AG04450 (cell line): Measurements from ENCODE around the gene KIF4B. TPM values are rescaled to one million over a fixed set of nuclear protein-coding genes. Genes with fewer than 3 reads are reported as not detected.

Source experiments
- CTCF ChIA-PET: fragments of 300-600, 350-600 bp; formaldehyde crosslinking; extraction: SDS; loops from one replicate; lab custom pipeline; 2022; ENCODE audit warnings: antibody characterized with exemption, inconsistent platforms; lab: Charles Lee
- POLR2A ChIA-PET: fragments of 350-600 bp; formaldehyde crosslinking; extraction: SDS; loops from one replicate; lab custom pipeline; 2021; ENCODE audit warnings: antibody characterized with exemption, inconsistent platforms; lab: Yijun Ruan, JAX
- DNase-seq: peaks from one replicate; pipeline ENCODE4 v3.0.0-alpha.2; 2011; ENCODE audit warnings: low read depth, low spot score
- H3K27ac ChIP-seq: one replicate; pipeline ENCODE4 v1.5.1; 2012; ENCODE audit warnings: low read depth, low read length, control low read depth
- H3K27me3 ChIP-seq: one replicate; pipeline ENCODE4 v1.6.0; 2012; ENCODE audit warnings: low read length; ENCODE audit not compliant: control insufficient read depth, insufficient read depth
- H3K4me3 ChIP-seq: 2 replicates; pipeline ENCODE4 v1.5.1; 2011; ENCODE audit warnings: mild to moderate bottlenecking, low read depth, low read length, control low read depth
- H3K9me3 ChIP-seq: 2 replicates; pipeline ENCODE4 v1.5.1; 2012; ENCODE audit warnings: low read length; ENCODE audit not compliant: control insufficient read depth, insufficient read depth
- CTCF ChIP-seq: IDR thresholded peaks from 2 replicates; pipeline ENCODE4 v1.5.1; 2011; ENCODE audit warnings: low read depth, low read length, control low read depth, inconsistent platforms
- polyA plus RNA-seq: library from polyadenylated mRNA; depleted of rRNA; stranded (reverse); fragments of >200 nt; gene quantifications from 2 replicates; pipeline ENCODE4 v1.2.3, GENCODE V29; 2011

Gene KIF4B
- polyA plus RNA-seq, 1 experiment: 0.02 TPM

- POLR2A ChIA-PET: no interaction called here
- no peak for TF ChIP-seq CTCF
These were observed 4.1 kb downstream of the KIF4B start for GRCh38 chr5:155017610-155018009.

GRCh38 chr5:155019601-155020226 lies 6.2 kb downstream of the KIF4B start:
- Histone ChIP-seq H3K9me3 (no peaks in the 10 kb centered on the region; the same call in 1 of the 2 replicates), H3K27me3 (no peaks in the 10 kb centered on the region), H3K4me3 (no peak overlapping the region), H3K27ac (no peak overlapping the region)
- DNase-seq: no peak
- POLR2A ChIA-PET: no interaction called here
- CTCF ChIA-PET: no interaction called here
- no peak for TF ChIP-seq CTCF

More at GRCh38 chr5:155017610-155018009, 4.1 kb downstream of the KIF4B start:
- Histone ChIP-seq H3K4me3 (no peak overlapping the region), H3K27ac (no peak overlapping the region), H3K9me3 (no peaks in the 10 kb centered on the region; the same call in 1 of the 2 replicates), H3K27me3 (no peaks in the 10 kb centered on the region)
- no peak for DNase-seq
- CTCF ChIA-PET: no interaction called here

GRCh38 chr5:155021842-155022241 lies 8.3 kb downstream of the KIF4B start:
- TF ChIP-seq CTCF: no peak
- H3K27ac ChIP-seq: no peak overlapping the region
- H3K9me3 ChIP-seq: no peaks in the 10 kb centered on the region; the same call in 1 of the 2 replicates
- DNase-seq: no peak
- POLR2A ChIA-PET: no interaction called here
- CTCF ChIA-PET: no interaction called here
- no peaks in the 10 kb centered on the region for H3K27me3 ChIP-seq
- H3K4me3 ChIP-seq: no peak overlapping the region

GRCh38 chr5:155023320-155023719 lies 9.8 kb downstream of the KIF4B start:
- H3K27ac ChIP-seq: no peak overlapping the region
- no peaks in the 10 kb centered on the region for H3K27me3 ChIP-seq
- ChIA-PET CTCF (no interaction called here), POLR2A (no interaction called here)
- no peak for TF ChIP-seq CTCF
- no peaks in the 10 kb centered on the region; the same call in 1 of the 2 replicates for H3K9me3 ChIP-seq
- H3K4me3 ChIP-seq: no peak overlapping the region
- no peak for DNase-seq

- DNase-seq: no peak
- H3K27me3 ChIP-seq: no peaks in the 10 kb centered on the region
- H3K4me3 ChIP-seq: no peak overlapping the region
- no peak for TF ChIP-seq CTCF
- H3K9me3 ChIP-seq: no peaks in the 10 kb centered on the region; the same call in 1 of the 2 replicates
- CTCF ChIA-PET: no interaction called here
- H3K27ac ChIP-seq: no peak overlapping the region
- POLR2A ChIA-PET: no interaction called here
These were observed 10.5 kb downstream of the KIF4B start for GRCh38 chr5:155024015-155024414.
